ENCODE results near the gene TAS2R13. TPM values are rescaled to one million over a fixed set of nuclear protein-coding genes. Genes with fewer than 3 reads are reported as not detected.

Gene TAS2R13, protein sequence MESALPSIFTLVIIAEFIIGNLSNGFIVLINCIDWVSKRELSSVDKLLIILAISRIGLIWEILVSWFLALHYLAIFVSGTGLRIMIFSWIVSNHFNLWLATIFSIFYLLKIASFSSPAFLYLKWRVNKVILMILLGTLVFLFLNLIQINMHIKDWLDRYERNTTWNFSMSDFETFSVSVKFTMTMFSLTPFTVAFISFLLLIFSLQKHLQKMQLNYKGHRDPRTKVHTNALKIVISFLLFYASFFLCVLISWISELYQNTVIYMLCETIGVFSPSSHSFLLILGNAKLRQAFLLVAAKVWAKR
- total RNA-seq: 1 to 10 TPM; 3.2 to 5.6 TPM
- not detected for polyA plus RNA-seq
- long read RNA-seq, donor 1: 0 reads
- long read RNA-seq, donor 2: 0 reads

DNA sequence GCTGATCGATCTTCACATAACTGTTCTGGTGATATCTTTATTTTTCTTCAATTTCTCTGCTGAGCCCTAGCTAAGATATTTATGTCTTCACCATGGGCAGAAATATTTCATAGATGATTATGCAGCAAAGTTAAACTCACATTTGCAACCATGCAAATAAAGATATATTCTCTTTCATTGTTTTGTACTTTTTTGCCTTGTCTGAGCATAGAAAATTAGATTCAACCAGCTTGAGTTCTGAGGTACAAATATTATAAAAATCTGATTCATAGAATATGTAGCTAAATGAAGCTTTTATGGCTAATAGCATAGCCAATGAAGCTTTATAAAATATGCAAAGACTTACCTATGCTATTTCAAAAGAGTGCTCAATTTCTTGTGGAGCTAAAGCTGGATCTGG, at the start of gene TAS2R13:
Gene TAS2R13, minus strand, starts transcription at position 101 of the 400 bp plus-strand sequence. CDS start 264 bp downstream, outside the sequence.
- whole genome bisulfite sequencing, 2 donors: 85 to 87% methylated on average over 1 of the region's 1 CpG

DNA sequence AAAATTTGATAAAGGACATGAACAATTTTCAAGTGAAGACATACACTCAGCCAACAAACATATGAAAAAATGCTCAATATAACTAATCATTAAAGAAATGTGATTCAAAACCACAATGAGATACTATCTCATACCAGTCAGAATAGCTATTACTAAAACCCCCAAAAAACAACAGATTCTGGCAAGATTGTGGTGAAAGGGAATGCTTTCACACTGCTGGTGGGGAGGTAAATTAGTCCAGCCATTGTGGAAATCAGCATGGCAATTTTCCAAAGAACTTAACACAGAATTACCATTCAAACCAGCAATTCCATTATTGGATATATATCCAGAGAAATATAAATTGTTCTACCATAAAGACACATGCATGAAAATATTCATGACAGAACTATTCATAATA, 48.4 kb upstream of the TAS2R13 start:
- ATAC-seq (ENCODE audit: low FRiP score): no peak
- Histone ChIP-seq H3K9me3 (ENCODE audit: control insufficient read depth, low read length) (peaks cover 1% of the 10 kb centered on the region), H3K36me3 (ENCODE audit: control insufficient read depth in 1 of 2, insufficient read depth in 2 of 2, low read length in 1 of 2) (no peaks in the 10 kb centered on the region), H3K27me3 (ENCODE audit: control insufficient read depth in 1 of 2, insufficient read depth in 2 of 2, low read length in 1 of 2) (no peaks in the 10 kb centered on the region), H3K4me3 (ENCODE audit: low read length in 2 of 2) (no peak overlapping the region), H3K27ac (ENCODE audit: low read depth in 1 of 2, low read length in 2 of 2) (no peak overlapping the region), H3K4me1 (ENCODE audit: control insufficient read depth in 1 of 2, insufficient read depth in 2 of 2, low read length in 2 of 2) (no peaks in the 10 kb centered on the region)
- DNase-seq: no peak
- intact Hi-C loops (cut with DNase I): no loop called here

More for the DNA sequence above, at the start of gene TAS2R13:
- DNase-seq (no peak), ATAC-seq (ENCODE audit: low FRiP score) (no peak)
- no peak within 1 kb of the TSS for H3K27ac ChIP-seq (ENCODE audit: low read depth in 1 of 2, low read length in 2 of 2)
- no peak within 1 kb of the TSS for H3K4me3 ChIP-seq (ENCODE audit: low read length in 2 of 2)
- intact Hi-C loops (cut with DNase I): no loop called here
- no peaks in the 10 kb centered on the region for H3K36me3 ChIP-seq (ENCODE audit: control insufficient read depth in 1 of 2, insufficient read depth in 2 of 2, low read length in 1 of 2)
- no peaks in the 10 kb centered on the region for H3K4me1 ChIP-seq (ENCODE audit: control insufficient read depth in 1 of 2, insufficient read depth in 2 of 2, low read length in 2 of 2)
- H3K27me3 ChIP-seq (ENCODE audit: control insufficient read depth in 1 of 2, insufficient read depth in 2 of 2, low read length in 1 of 2): no peaks in the 10 kb centered on the region
- H3K9me3 ChIP-seq (ENCODE audit: control insufficient read depth, low read length): no peaks in the 10 kb centered on the region

DNA sequence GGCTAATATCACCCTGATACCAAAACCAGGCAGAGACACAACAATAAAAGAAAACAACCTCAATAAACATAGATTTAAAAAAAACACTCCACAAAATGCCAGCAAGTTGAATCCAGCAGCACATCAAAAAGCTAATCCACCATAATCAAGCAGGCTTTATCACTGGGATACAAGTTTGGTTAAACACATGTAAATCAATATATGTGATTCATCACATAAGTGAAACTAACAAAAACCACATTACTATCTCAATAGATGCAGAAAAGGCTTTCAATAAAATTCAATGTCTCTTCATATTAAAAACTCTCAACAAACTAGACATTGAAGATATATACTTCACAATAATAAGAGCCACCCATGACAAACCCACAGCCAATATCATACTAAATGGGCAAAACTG, 46.7 kb upstream of the TAS2R13 start:
- H3K27me3 ChIP-seq (ENCODE audit: control insufficient read depth in 1 of 2, insufficient read depth in 2 of 2, low read length in 1 of 2): no peaks in the 10 kb centered on the region
- no peak overlapping the region for H3K4me3 ChIP-seq (ENCODE audit: low read length in 2 of 2)
- no peaks in the 10 kb centered on the region for H3K4me1 ChIP-seq (ENCODE audit: control insufficient read depth in 1 of 2, insufficient read depth in 2 of 2, low read length in 2 of 2)
- no peak for ATAC-seq (ENCODE audit: low FRiP score)
- H3K27ac ChIP-seq (ENCODE audit: low read depth in 1 of 2, low read length in 2 of 2): no peak overlapping the region
- H3K9me3 ChIP-seq (ENCODE audit: control insufficient read depth, low read length): peaks cover 1% of the 10 kb centered on the region
- H3K36me3 ChIP-seq (ENCODE audit: control insufficient read depth in 1 of 2, insufficient read depth in 2 of 2, low read length in 1 of 2): no peaks in the 10 kb centered on the region
- DNase-seq: no peak
- intact Hi-C loops (cut with DNase I): no loop called here

DNA sequence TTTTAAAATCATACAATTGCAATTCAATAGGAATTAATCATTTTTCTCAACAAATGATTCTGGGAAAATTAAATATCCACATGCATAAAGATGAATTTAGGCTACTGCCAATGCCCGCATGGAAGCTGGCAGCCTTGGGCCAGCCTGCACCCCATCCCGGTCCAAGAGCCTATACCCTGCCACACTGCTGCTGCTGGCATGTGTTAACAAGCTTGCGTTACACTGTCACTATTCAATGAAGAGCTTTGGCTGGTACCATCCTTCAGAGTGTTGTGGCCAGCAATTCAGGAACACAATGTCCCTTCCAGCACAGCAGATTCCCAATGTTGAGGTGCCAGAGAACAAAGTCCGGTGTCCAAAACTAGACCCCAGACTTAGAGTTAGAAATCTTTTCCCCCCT, 43.3 kb upstream of the TAS2R13 start:
- no peak overlapping the region for H3K4me3 ChIP-seq (ENCODE audit: low read length in 2 of 2)
- no peaks in the 10 kb centered on the region for H3K27me3 ChIP-seq (ENCODE audit: control insufficient read depth in 1 of 2, insufficient read depth in 2 of 2, low read length in 1 of 2)
- WGBS, 2 donors: 90 to 96% methylated on average over 4 of the region's 4 CpGs
- H3K27ac ChIP-seq (ENCODE audit: low read depth in 1 of 2, low read length in 2 of 2): no peak overlapping the region
- H3K4me1 ChIP-seq (ENCODE audit: control insufficient read depth in 1 of 2, insufficient read depth in 2 of 2, low read length in 2 of 2): no peaks in the 10 kb centered on the region
- no peaks in the 10 kb centered on the region for H3K36me3 ChIP-seq (ENCODE audit: control insufficient read depth in 1 of 2, insufficient read depth in 2 of 2, low read length in 1 of 2)
- DNase-seq (no peak), ATAC-seq (ENCODE audit: low FRiP score) (no peak)
- peaks cover 1% of the 10 kb centered on the region for H3K9me3 ChIP-seq (ENCODE audit: control insufficient read depth, low read length)
- intact Hi-C loops (cut with DNase I): no loop called here

DNA sequence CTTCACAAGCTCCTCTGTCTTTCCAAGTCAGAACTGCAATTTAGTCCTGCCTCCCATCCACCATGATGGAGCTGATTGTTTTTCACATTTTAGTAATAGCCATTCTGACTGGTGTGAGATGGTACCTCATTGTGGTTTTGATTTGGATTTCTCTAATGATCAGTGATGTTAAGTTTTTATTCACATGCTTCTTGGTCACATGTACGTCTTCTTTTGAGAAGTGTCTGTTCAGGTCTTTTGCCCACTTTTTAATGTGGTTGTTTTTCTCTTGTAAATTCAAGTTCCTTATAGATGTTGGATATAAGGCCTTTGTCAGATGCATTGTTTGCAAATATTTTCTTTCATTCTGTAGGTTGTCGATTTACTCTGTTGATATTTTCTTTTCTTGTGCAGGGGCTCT, 33.8 kb upstream of the TAS2R13 start:
- Histone ChIP-seq H3K9me3 (ENCODE audit: control insufficient read depth, low read length) (no peaks in the 10 kb centered on the region), H3K36me3 (ENCODE audit: control insufficient read depth in 1 of 2, insufficient read depth in 2 of 2, low read length in 1 of 2) (no peaks in the 10 kb centered on the region), H3K27me3 (ENCODE audit: control insufficient read depth in 1 of 2, insufficient read depth in 2 of 2, low read length in 1 of 2) (no peaks in the 10 kb centered on the region), H3K27ac (ENCODE audit: low read depth in 1 of 2, low read length in 2 of 2) (no peak overlapping the region), H3K4me3 (ENCODE audit: low read length in 2 of 2) (no peak overlapping the region), H3K4me1 (ENCODE audit: control insufficient read depth in 1 of 2, insufficient read depth in 2 of 2, low read length in 2 of 2) (no peaks in the 10 kb centered on the region)
- DNase-seq (no peak), ATAC-seq (ENCODE audit: low FRiP score) (no peak)
- WGBS, 2 donors: 97% methylated on average over 2 of the region's 2 CpGs
- intact Hi-C loops (cut with DNase I): no loop called here

DNA sequence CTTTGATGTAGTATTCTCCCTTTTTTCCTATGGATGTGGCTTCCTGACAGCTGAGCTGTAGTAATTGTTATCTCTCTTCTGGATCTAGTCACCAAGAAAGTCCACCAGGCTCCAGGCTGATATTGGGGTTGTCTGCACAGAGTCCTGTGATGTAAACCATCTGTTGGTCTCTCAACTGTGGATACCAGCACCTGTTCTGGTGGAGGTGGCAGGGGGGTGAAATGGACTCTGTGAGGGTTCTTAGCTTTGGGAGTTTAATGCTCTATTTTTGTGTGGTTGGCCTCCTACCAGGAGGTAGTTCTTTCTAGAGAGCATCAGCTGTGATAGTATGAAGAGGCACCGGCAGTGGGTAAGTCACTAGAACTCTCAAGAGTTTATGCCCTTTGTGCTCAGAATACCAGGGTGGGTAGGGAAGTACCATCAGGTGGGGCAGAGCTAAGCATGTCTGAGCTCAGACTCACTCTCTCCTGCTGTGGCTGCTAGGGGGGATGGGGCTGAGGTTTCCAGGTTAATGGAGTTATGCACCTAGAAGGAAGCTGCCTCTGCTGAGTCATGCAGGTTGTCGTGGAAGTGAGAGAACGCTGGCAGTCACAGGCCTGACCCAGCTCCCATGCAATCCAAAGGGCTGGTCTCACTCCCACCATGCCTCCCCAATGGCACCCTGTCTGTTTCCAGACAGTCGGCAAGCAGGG, 32.7 kb upstream of the TAS2R13 start:
- ATAC-seq (ENCODE audit: low FRiP score) (no peak), DNase-seq (no peak)
- WGBS, 2 donors: 90 to 91% methylated on average over 4 of the region's 4 CpGs
- intact Hi-C loops (cut with DNase I): no loop called here
- Histone ChIP-seq H3K27me3 (ENCODE audit: control insufficient read depth in 1 of 2, insufficient read depth in 2 of 2, low read length in 1 of 2) (no peaks in the 10 kb centered on the region), H3K4me3 (ENCODE audit: low read length in 2 of 2) (no peak overlapping the region), H3K27ac (ENCODE audit: low read depth in 1 of 2, low read length in 2 of 2) (no peak overlapping the region), H3K36me3 (ENCODE audit: control insufficient read depth in 1 of 2, insufficient read depth in 2 of 2, low read length in 1 of 2) (no peaks in the 10 kb centered on the region), H3K4me1 (ENCODE audit: control insufficient read depth in 1 of 2, insufficient read depth in 2 of 2, low read length in 2 of 2) (no peaks in the 10 kb centered on the region), H3K9me3 (ENCODE audit: control insufficient read depth, low read length) (no peaks in the 10 kb centered on the region)

DNA sequence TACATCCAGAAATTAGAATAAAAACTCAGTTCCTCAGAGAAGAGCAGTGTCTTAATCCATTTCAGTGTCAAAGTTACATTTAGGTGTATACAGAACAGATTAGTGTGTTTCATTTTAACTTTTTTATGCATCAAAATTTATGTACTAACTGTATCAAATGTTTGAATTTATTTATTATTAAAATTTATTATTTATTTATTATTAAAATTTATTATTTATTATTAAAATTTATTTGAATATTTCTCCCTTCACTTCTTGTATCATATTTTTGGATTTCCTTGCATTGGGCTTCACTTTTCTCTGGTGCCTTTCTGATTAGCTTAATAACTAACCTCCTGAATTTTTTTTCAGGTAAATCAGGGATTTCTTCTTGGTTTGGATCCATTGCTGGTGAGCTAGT, 32.0 kb upstream of the TAS2R13 start:
- H3K27ac ChIP-seq (ENCODE audit: low read depth in 1 of 2, low read length in 2 of 2): no peak overlapping the region
- no peaks in the 10 kb centered on the region for H3K36me3 ChIP-seq (ENCODE audit: control insufficient read depth in 1 of 2, insufficient read depth in 2 of 2, low read length in 1 of 2)
- no peaks in the 10 kb centered on the region for H3K27me3 ChIP-seq (ENCODE audit: control insufficient read depth in 1 of 2, insufficient read depth in 2 of 2, low read length in 1 of 2)
- H3K9me3 ChIP-seq (ENCODE audit: control insufficient read depth, low read length): no peaks in the 10 kb centered on the region
- no peak for ATAC-seq (ENCODE audit: low FRiP score)
- intact Hi-C loops (cut with DNase I): no loop called here
- DNase-seq: no peak
- H3K4me3 ChIP-seq (ENCODE audit: low read length in 2 of 2): no peak overlapping the region
- no peaks in the 10 kb centered on the region for H3K4me1 ChIP-seq (ENCODE audit: control insufficient read depth in 1 of 2, insufficient read depth in 2 of 2, low read length in 2 of 2)

DNA sequence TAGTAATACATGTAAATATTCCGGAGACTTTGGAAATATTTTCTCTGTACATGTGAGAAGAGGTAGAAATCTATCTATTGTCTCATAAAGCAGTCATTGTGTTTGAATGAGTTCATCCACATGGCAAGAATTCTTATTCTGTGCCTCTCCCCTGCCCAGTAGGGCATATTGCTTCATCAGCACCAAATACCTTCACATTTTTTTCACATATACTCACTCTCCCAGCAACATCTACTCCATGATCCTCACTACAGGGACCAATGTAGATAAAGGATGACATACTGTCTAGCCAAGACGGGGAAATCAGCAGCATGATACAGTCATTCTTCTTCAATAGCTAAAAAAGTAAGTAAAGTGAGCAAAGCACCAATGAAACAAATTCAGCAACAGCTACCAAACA, 31.0 kb upstream of the TAS2R13 start:
- WGBS, 2 donors: 87 to 89% methylated on average over 2 of the region's 2 CpGs
- H3K4me1 ChIP-seq (ENCODE audit: control insufficient read depth in 1 of 2, insufficient read depth in 2 of 2, low read length in 2 of 2): no peaks in the 10 kb centered on the region
- no peak overlapping the region for H3K27ac ChIP-seq (ENCODE audit: low read depth in 1 of 2, low read length in 2 of 2)
- no peak overlapping the region for H3K4me3 ChIP-seq (ENCODE audit: low read length in 2 of 2)
- intact Hi-C loops (cut with DNase I): no loop called here
- no peaks in the 10 kb centered on the region for H3K27me3 ChIP-seq (ENCODE audit: control insufficient read depth in 1 of 2, insufficient read depth in 2 of 2, low read length in 1 of 2)
- H3K36me3 ChIP-seq (ENCODE audit: control insufficient read depth in 1 of 2, insufficient read depth in 2 of 2, low read length in 1 of 2): no peaks in the 10 kb centered on the region
- ATAC-seq (ENCODE audit: low FRiP score) (no peak), DNase-seq (no peak)
- H3K9me3 ChIP-seq (ENCODE audit: control insufficient read depth, low read length): no peaks in the 10 kb centered on the region

DNA sequence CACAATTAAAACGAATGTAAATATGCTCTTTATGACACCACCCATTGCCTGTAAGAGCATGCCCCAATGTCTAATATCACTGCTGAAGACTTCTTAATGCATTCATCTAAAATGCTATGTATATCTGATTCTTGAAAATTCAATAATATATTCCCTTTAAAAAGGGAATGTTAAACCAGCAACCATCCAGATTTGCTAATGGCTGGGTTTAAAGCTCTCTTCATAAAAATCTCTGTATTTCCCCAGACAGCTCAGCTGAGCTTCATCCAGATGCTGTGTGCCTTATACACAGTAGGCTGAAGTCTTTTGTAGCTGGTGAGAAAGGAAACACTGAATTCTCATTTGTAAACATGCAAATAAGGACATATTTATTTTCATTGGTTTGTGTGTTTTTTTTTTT, 29.8 kb upstream of the TAS2R13 start, which contains the start of gene TAS2R14:
Gene TAS2R14, minus strand, starts transcription at position 101 of the 400 bp plus-strand sequence. Its CDS starts 56 bp downstream, at position 45.
- no peaks in the 10 kb centered on the region for H3K4me1 ChIP-seq (ENCODE audit: control insufficient read depth in 1 of 2, insufficient read depth in 2 of 2, low read length in 2 of 2)
- intact Hi-C loops (cut with DNase I): no loop called here
- H3K9me3 ChIP-seq (ENCODE audit: control insufficient read depth, low read length): no peaks in the 10 kb centered on the region
- DNase-seq: no peak
- 88 to 90% methylated on average over 1 of the region's 1 CpG for WGBS, 2 donors
- H3K27me3 ChIP-seq (ENCODE audit: control insufficient read depth in 1 of 2, insufficient read depth in 2 of 2, low read length in 1 of 2): no peaks in the 10 kb centered on the region
- ATAC-seq (ENCODE audit: low FRiP score): no peak
- H3K36me3 ChIP-seq (ENCODE audit: control insufficient read depth in 1 of 2, insufficient read depth in 2 of 2, low read length in 1 of 2): no peaks in the 10 kb centered on the region
- no peak within 1 kb of the TSS for H3K27ac ChIP-seq (ENCODE audit: low read depth in 1 of 2, low read length in 2 of 2)
- no peak within 1 kb of the TSS for H3K4me3 ChIP-seq (ENCODE audit: low read length in 2 of 2)
